HG02571 (cell line): ENCODE data around the gene HTR4.
"Not testable (repeated sequence)": the region's sequence is repeated elsewhere in the genome, so short reads cannot be mapped to it uniquely, and the experiment has no call there.

ENCODE experiments used
- ATAC-seq: cut with Tn5 transposase; IDR thresholded peaks from one replicate; pipeline ENCODE4 v1.9.1; 2021; ENCODE audit warnings: mild to moderate bottlenecking, moderate library complexity; ENCODE audit not compliant: unreplicated experiment

Gene HTR4

GRCh38 chr5:148541054-148541835 is 113.1 kb downstream of the HTR4 start:
- no peak for ATAC-seq

- no peak for ATAC-seq
Observed at GRCh38 chr5:148540647-148541046, 113.7 kb downstream of the HTR4 start.

GRCh38 chr5:148539851-148540250 is 114.5 kb downstream of the HTR4 start:
- ATAC-seq: no peak

- no peak for ATAC-seq
Observed at GRCh38 chr5:148535190-148535589, 119.1 kb downstream of the HTR4 start.

GRCh38 chr5:148532969-148533670 is 121.2 kb downstream of the HTR4 start:
- ATAC-seq: no peak

- ATAC-seq: not testable (repeated sequence)
Observed at GRCh38 chr5:148529450-148529849, 124.9 kb downstream of the HTR4 start.

GRCh38 chr5:148524721-148525120 is 129.6 kb downstream of the HTR4 start:
- no peak for ATAC-seq

- ATAC-seq: no peak
Observed at GRCh38 chr5:148523139-148523538, 131.2 kb downstream of the HTR4 start.

GRCh38 chr5:148515460-148515859 is 138.9 kb downstream of the HTR4 start:
- no peak for ATAC-seq

GRCh38 chr5:148514344-148514743 is 140.0 kb downstream of the HTR4 start:
- ATAC-seq: no peak

- no peak for ATAC-seq
Observed at GRCh38 chr5:148512498-148512897, 141.8 kb downstream of the HTR4 start.

GRCh38 chr5:148511810-148512347 is 142.4 kb downstream of the HTR4 start:
- ATAC-seq: peak; percentile 87

- ATAC-seq: no peak
Observed at GRCh38 chr5:148509893-148510292, 144.4 kb downstream of the HTR4 start.

GRCh38 chr5:148507648-148508047 is 146.7 kb downstream of the HTR4 start:
- no peak for ATAC-seq

- ATAC-seq: no peak
Observed at GRCh38 chr5:148499452-148499851, 154.9 kb downstream of the HTR4 start.

- ATAC-seq: no peak
Observed at GRCh38 chr5:148497757-148498156, 156.6 kb downstream of the HTR4 start.

GRCh38 chr5:148492351-148492750 is 162.0 kb downstream of the HTR4 start:
- ATAC-seq: no peak

- no peak for ATAC-seq
Observed at GRCh38 chr5:148491793-148492184, 162.5 kb downstream of the HTR4 start.

GRCh38 chr5:148491015-148491792 is 163.1 kb downstream of the HTR4 start:
- ATAC-seq: no peak

GRCh38 chr5:148488757-148489156 is 165.6 kb downstream of the HTR4 start:
- no peak for ATAC-seq

GRCh38 chr5:148486456-148486855 is 167.9 kb downstream of the HTR4 start:
- no peak for ATAC-seq
